ENCODE results near the gene PINLYP. TPM values are rescaled to one million over a fixed set of nuclear protein-coding genes. Genes with fewer than 3 reads are reported as not detected.

The PINLYP gene
- total RNA-seq, 4 donors from 2014 or later: 7.5 to 45.7 (median 21.6) TPM

- Histone ChIP-seq H3K27ac (peak within 1 kb of the TSS; percentile 94 to 96 (median 96)), H3K9me3 (no peaks in the 10 kb centered on the region), H3K27me3 (no peaks in the 10 kb centered on the region), H3K4me1 (peaks cover 0 to 36% (median 11%) of the 10 kb centered on the region in 4 donors), H3K36me3 (peaks cover 0 to 7% (median 0%) of the 10 kb centered on the region in 3 donors), H3K4me3 (peak within 1 kb of the TSS; percentile 59 to 99 (median 92))
- peak; percentile 66 to 69 for DNase-seq (ENCODE audit: low spot score in 2 of 2)
- WGBS, 2 donors: 0% methylated on average over 48 to 72 of the region's 81 CpGs
- TF ChIP-seq EP300 (IDR thresholded peaks at IDR 0.05) (peak in 1 of 2 donors; percentile 81), POLR2A (IDR thresholded peaks at IDR 0.05) (peak; percentile 67 to 82), CTCF (IDR thresholded peaks at IDR 0.05) (peak in 1 of 5 experiments; percentile 42)
These were observed 43.9 kb downstream of the PINLYP start, which contains the start of gene ZNF428 for GRCh38 chr19:43619262-43620060. TSS of gene ZNF428 (minus strand) at chr19:43619629. CDS start at chr19:43614304, 5,325 bp downstream.

GRCh38 chr19:43620061-43621001 is 44.7 kb downstream of the PINLYP start:
- Histone ChIP-seq H3K4me1 (peaks cover 0 to 42% (median 11%) of the 10 kb centered on the region in 4 donors), H3K9me3 (no peaks in the 10 kb centered on the region), H3K27me3 (no peaks in the 10 kb centered on the region), H3K36me3 (peaks cover 0 to 7% (median 2%) of the 10 kb centered on the region in 3 donors), H3K27ac (peak overlapping the region; percentile 94 to 96 (median 96)), H3K4me3 (peak overlapping the region; percentile 59 to 99 (median 92))
- no peak for TF ChIP-seq POLR2A (IDR thresholded peaks at IDR 0.05)
- no peak for TF ChIP-seq CTCF (IDR thresholded peaks at IDR 0.05)
- no peak for TF ChIP-seq EP300 (IDR thresholded peaks at IDR 0.05)
- no peak for DNase-seq (ENCODE audit: low spot score in 2 of 2)
- 36 to 40% methylated on average over 21 to 22 of the region's 23 CpGs for WGBS, 2 donors

DNA sequence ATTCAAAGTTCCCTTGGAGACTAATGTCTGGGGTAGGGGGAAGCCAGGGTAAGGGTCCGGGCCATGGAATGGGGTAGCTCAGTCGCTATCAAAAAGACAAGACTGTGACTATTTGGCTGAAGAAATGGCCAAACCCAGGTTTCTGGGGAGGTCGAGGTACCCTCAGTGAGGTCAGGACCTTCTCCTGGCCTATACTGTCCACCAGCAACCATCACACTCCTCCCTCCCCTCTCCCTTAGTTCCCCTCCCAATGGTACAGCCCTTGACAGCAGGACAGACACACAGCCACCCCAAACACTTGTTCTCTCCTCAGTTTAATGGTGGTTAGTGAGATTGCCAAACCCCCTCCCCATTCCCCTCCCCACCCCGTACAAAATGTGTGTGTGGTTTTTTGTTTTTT is 46.5 kb downstream of the PINLYP start:
- peaks cover 0 to 22% (median 2%) of the 10 kb centered on the region in 3 donors for H3K36me3 ChIP-seq
- no peak overlapping the region for H3K27ac ChIP-seq
- peaks cover 0 to 50% (median 11%) of the 10 kb centered on the region in 4 donors for H3K4me1 ChIP-seq
- peaks cover 0 to 3% of the 10 kb centered on the region in 2 donors for H3K27me3 ChIP-seq
- TF ChIP-seq EP300 (IDR thresholded peaks at IDR 0.05) (no peak), POLR2A (IDR thresholded peaks at IDR 0.05) (no peak), CTCF (IDR thresholded peaks at IDR 0.05) (no peak)
- WGBS, 2 donors: 56 to 74% methylated on average over 4 of the region's 4 CpGs
- no peak overlapping the region for H3K4me3 ChIP-seq
- H3K9me3 ChIP-seq: no peaks in the 10 kb centered on the region
- DNase-seq (ENCODE audit: low spot score in 2 of 2): no peak

GRCh38 chr19:43622956-43623355 is 47.4 kb downstream of the PINLYP start:
- WGBS, 2 donors: 100% methylated on average over 1 of the region's 1 CpG
- no peak overlapping the region for H3K4me3 ChIP-seq
- peaks cover 0 to 25% (median 2%) of the 10 kb centered on the region in 3 donors for H3K36me3 ChIP-seq
- DNase-seq (ENCODE audit: low spot score in 2 of 2): no peak
- H3K27me3 ChIP-seq: peaks cover 0 to 3% of the 10 kb centered on the region in 2 donors
- TF ChIP-seq EP300 (IDR thresholded peaks at IDR 0.05) (no peak), POLR2A (IDR thresholded peaks at IDR 0.05) (no peak), CTCF (IDR thresholded peaks at IDR 0.05) (no peak)
- H3K9me3 ChIP-seq: no peaks in the 10 kb centered on the region
- peaks cover 0 to 45% (median 11%) of the 10 kb centered on the region in 4 donors for H3K4me1 ChIP-seq
- peak overlapping the region in 1 of 4 donors; percentile 20 for H3K27ac ChIP-seq

Measured in tibial nerve (tissue), 4 donors.